ENCODE measurements around the gene TRIP13.

- TF ChIP-seq, protein P1, sequence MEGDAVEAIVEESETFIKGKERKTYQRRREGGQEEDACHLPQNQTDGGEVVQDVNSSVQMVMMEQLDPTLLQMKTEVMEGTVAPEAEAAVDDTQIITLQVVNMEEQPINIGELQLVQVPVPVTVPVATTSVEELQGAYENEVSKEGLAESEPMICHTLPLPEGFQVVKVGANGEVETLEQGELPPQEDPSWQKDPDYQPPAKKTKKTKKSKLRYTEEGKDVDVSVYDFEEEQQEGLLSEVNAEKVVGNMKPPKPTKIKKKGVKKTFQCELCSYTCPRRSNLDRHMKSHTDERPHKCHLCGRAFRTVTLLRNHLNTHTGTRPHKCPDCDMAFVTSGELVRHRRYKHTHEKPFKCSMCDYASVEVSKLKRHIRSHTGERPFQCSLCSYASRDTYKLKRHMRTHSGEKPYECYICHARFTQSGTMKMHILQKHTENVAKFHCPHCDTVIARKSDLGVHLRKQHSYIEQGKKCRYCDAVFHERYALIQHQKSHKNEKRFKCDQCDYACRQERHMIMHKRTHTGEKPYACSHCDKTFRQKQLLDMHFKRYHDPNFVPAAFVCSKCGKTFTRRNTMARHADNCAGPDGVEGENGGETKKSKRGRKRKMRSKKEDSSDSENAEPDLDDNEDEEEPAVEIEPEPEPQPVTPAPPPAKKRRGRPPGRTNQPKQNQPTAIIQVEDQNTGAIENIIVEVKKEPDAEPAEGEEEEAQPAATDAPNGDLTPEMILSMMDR (tag by site-specific recombination; IDR thresholded peaks at IDR 0.05): no peak
- TF ChIP-seq ZNF16 (tag by site-specific recombination; IDR thresholded peaks at IDR 0.05; ENCODE audit: low read depth): no peak
- TF ChIP-seq SP2 (tag by site-specific recombination; IDR thresholded peaks at IDR 0.05): no peak
- TF ChIP-seq GLI4 (tag by site-specific recombination; IDR thresholded peaks at IDR 0.05): no peak
- no peak for TF ChIP-seq MEIS1 (CRISPR knock-in tag; IDR thresholded peaks at IDR 0.05; ENCODE audit: borderline replicate concordance)
- TF ChIP-seq ZBTB8A (tag by site-specific recombination; IDR thresholded peaks at IDR 0.05): no peak
- no peak for TF ChIP-seq YY1 (tag by site-specific recombination; IDR thresholded peaks at IDR 0.05)
- no peak for TF ChIP-seq ZXDB (tag by site-specific recombination; IDR thresholded peaks at IDR 0.05)
Observed at GRCh38 chr5:873328-873727, 19.4 kb upstream of the TRIP13 start.

All from HEK293 (cell line).